Liver (tissue), 9 donors: Measurements from ENCODE around the gene ALPK3. TPM values are rescaled to one million over a fixed set of nuclear protein-coding genes. Genes with fewer than 3 reads are reported as not detected.

ENCODE experiments used
- DNase-seq: peaks from one replicate; pipeline ENCODE4 v3.0.0-alpha.2; 2017; ENCODE audit warnings: low spot score
- H3K27ac ChIP-seq, 2 donors: one replicate each; pipeline ENCODE4 v1.7.0; 2013; ENCODE audit warnings: inconsistent platforms in 2 of 2, low read length in 2 of 2, control low read depth in 1 of 2, low read depth in 1 of 2, mild to moderate bottlenecking in 1 of 2
- H3K27me3 ChIP-seq, 4 donors: one replicate each; pipeline versions ENCODE4 v1.6.1 to v1.7.0; 2013; ENCODE audit warnings: low read length in 3 of 4, inconsistent platforms in 1 of 4, mild to moderate bottlenecking in 1 of 4, moderate library complexity in 1 of 4; ENCODE audit not compliant: control insufficient read depth in 4 of 4, insufficient read depth in 4 of 4
- H3K36me3 ChIP-seq, 4 donors: one replicate each; pipeline versions ENCODE4 v1.6.1 to v1.7.0; 2013; ENCODE audit warnings: low read length in 3 of 4, mild to moderate bottlenecking in 3 of 4, low read depth in 1 of 4, moderate library complexity in 1 of 4; ENCODE audit not compliant: control insufficient read depth in 4 of 4, insufficient read depth in 3 of 4
- H3K4me1 ChIP-seq, 4 donors: one replicate each; pipeline versions ENCODE4 v1.6.1 to v1.7.0; 2013; ENCODE audit warnings: low read length in 3 of 4, mild to moderate bottlenecking in 3 of 4, moderate library complexity in 1 of 4; ENCODE audit not compliant: control insufficient read depth in 4 of 4, insufficient read depth in 4 of 4
- H3K4me3 ChIP-seq, 3 donors: one replicate each; pipeline versions ENCODE4 v1.6.1 to v1.7.0; 2013; ENCODE audit warnings: low read length in 3 of 3, control low read depth in 1 of 3, low read depth in 1 of 3, mild to moderate bottlenecking in 1 of 3
- H3K9ac ChIP-seq, 2 donors: one replicate each; pipeline ENCODE4 v1.7.0; 2013; ENCODE audit warnings: low read length in 2 of 2, mild to moderate bottlenecking in 2 of 2, moderate library complexity in 2 of 2, control low read depth in 1 of 2, low read depth in 1 of 2
- H3K9me3 ChIP-seq, 4 donors: one replicate each; pipeline versions ENCODE4 v1.6.1 to v1.7.0; 2013; ENCODE audit warnings: low read length in 3 of 4; ENCODE audit not compliant: control insufficient read depth in 4 of 4
- ATF3 ChIP-seq: IDR thresholded peaks from 2 replicates; pipeline ENCODE4 v1.6.1; 2016; ENCODE audit warnings: antibody characterized with exemption
- EGR1 ChIP-seq, 2 donors: IDR thresholded peaks; 2 replicates each; pipeline ENCODE4 v1.6.1; 2016 to 2018; ENCODE audit warnings: antibody characterized with exemption in 2 of 2, low read depth in 2 of 2
- GABPA ChIP-seq, 2 donors: IDR thresholded peaks in 1 of 2; conservative IDR thresholded peaks in 1 of 2; 2 replicates each; pipeline ENCODE4 v1.6.1; 2016; ENCODE audit warnings: antibody characterized with exemption in 2 of 2, mild to moderate bottlenecking in 1 of 2, moderate library complexity in 1 of 2
- HNF4A ChIP-seq, 2 donors: conservative IDR thresholded peaks; 2 replicates each; pipeline ENCODE4 v1.6.1; 2016; ENCODE audit warnings: antibody characterized with exemption in 2 of 2, mild to moderate bottlenecking in 2 of 2
- JUND ChIP-seq, 2 donors: IDR thresholded peaks; 2 replicates each; pipeline ENCODE4 v1.6.1; 2016; ENCODE audit warnings: antibody characterized with exemption in 2 of 2
- MAX ChIP-seq: IDR thresholded peaks from 2 replicates; pipeline ENCODE4 v1.6.1; 2016; ENCODE audit warnings: antibody characterized with exemption
- RAD21 ChIP-seq, 2 donors: IDR thresholded peaks; 2 replicates each; pipeline ENCODE4 v1.6.1; 2016; ENCODE audit warnings: antibody characterized with exemption in 2 of 2, mild to moderate bottlenecking in 2 of 2
- REST ChIP-seq: IDR thresholded peaks from 2 replicates; pipeline ENCODE4 v1.6.1; 2016; ENCODE audit warnings: antibody characterized with exemption, mild to moderate bottlenecking
- YY1 ChIP-seq: IDR thresholded peaks from 2 replicates; pipeline ENCODE4 v1.6.1; 2016; ENCODE audit warnings: antibody characterized with exemption, mild to moderate bottlenecking
- ZBTB33 ChIP-seq: IDR thresholded peaks from 2 replicates; pipeline ENCODE4 v1.6.1; 2016; ENCODE audit warnings: antibody characterized with exemption
- WGBS: extraction: QIAGEN DNeasy Blood & Tissue Kit; methylation state at CpG from one replicate; pipeline ENCODE4 v1.1.7; 2013; 5-methylcytosine and 5-hydroxymethylcytosine counted together
- polyA plus RNA-seq, 2 donors: library from polyadenylated mRNA; stranded (reverse) in 1 of 2; unstranded in 1 of 2; fragments of 200-250 nt in 1 of 2; fragments of >200 nt in 1 of 2; fragmentation: Nextera tagmentation in 1 of 2; extraction: Ambion mirVana in 1 of 2; gene quantifications; one replicate each; pipeline versions ENCODE4 v1.2.1 to v1.2.3, GENCODE V29; 2013 to 2015
- total RNA-seq, 2 donors: library from RNA; depleted of rRNA; stranded (reverse); fragments of >200 nt; gene quantifications; one replicate each; pipeline ENCODE4 v1.2.3, GENCODE V29; 2014
- donor health status: healthy.
- donor health status: healthy.
- donor health status: healthy.
- donor health status: healthy.
- donor health status: healthy.

The ALPK3 gene
- total and polyA plus RNA-seq, 4 donors = 0.96 to 10.0 (median 2.8) TPM

- TF ChIP-seq ZBTB33 (no peak), GABPA (IDR thresholded peaks at IDR 0.05 in 1 of 2, conservative IDR thresholded peaks at IDR 0.05 in 1 of 2) (no peak), HNF4A (conservative IDR thresholded peaks at IDR 0.05) (no peak)
These were observed 52.4 kb downstream of the ALPK3 start (continued) for GRCh38 chr15:84869510-84869909.

GRCh38 chr15:84871428-84871985, 54.4 kb downstream of the ALPK3 start:
- WGBS = 94% methylated on average over 9 of the region's 9 CpGs
- DNase-seq = no peak
- no peak overlapping the region for H3K4me3 ChIP-seq
- no peak for TF ChIP-seq YY1
- TF ChIP-seq MAX = no peak
- peak; percentile 25 to 52 for TF ChIP-seq RAD21 (IDR thresholded peaks at IDR 0.05)
- no peak overlapping the region for H3K27ac ChIP-seq
- H3K9me3 ChIP-seq = no peaks in the 10 kb centered on the region
- no peak overlapping the region for H3K9ac ChIP-seq
- H3K4me1 ChIP-seq = peaks cover 0 to 6% (median 4%) of the 10 kb centered on the region in 4 donors
- no peaks in the 10 kb centered on the region for H3K36me3 ChIP-seq
- no peaks in the 10 kb centered on the region for H3K27me3 ChIP-seq

GRCh38 chr15:84872009-84872910, 55.1 kb downstream of the ALPK3 start:
- H3K27me3 ChIP-seq = no peaks in the 10 kb centered on the region
- H3K27ac ChIP-seq = no peak overlapping the region
- peaks cover 0 to 6% (median 4%) of the 10 kb centered on the region in 4 donors for H3K4me1 ChIP-seq
- H3K36me3 ChIP-seq = no peaks in the 10 kb centered on the region
- H3K4me3 ChIP-seq = no peak overlapping the region
- no peaks in the 10 kb centered on the region for H3K9me3 ChIP-seq
- DNase-seq = no peak
- 96% methylated on average over 17 of the region's 17 CpGs for WGBS
- TF ChIP-seq EGR1 (IDR thresholded peaks at IDR 0.05; ENCODE audit: low read depth in 2 of 2) (no peak), GABPA (IDR thresholded peaks at IDR 0.05 in 1 of 2, conservative IDR thresholded peaks at IDR 0.05 in 1 of 2) (no peak), REST (no peak), JUND (IDR thresholded peaks at IDR 0.05) (no peak), ATF3 (no peak)
- no peak overlapping the region for H3K9ac ChIP-seq
